GM10266 (cell line): ENCODE data around the gene SCD5.

Source experiments
- DNase-seq: peaks from one replicate; pipeline ENCODE4 v3.0.0; 2012; ENCODE audit errors: extremely low spot score
- TF ChIP-seq, protein P1 (sequence below): IDR thresholded peaks from 2 replicates; pipeline ENCODE4 v1.5.1; 2012; ENCODE audit warnings: mild to moderate bottlenecking, low read depth; ENCODE audit not compliant: control insufficient read depth, insufficient read depth; ENCODE audit errors: missing control alignments

SCD5 gene

DNA sequence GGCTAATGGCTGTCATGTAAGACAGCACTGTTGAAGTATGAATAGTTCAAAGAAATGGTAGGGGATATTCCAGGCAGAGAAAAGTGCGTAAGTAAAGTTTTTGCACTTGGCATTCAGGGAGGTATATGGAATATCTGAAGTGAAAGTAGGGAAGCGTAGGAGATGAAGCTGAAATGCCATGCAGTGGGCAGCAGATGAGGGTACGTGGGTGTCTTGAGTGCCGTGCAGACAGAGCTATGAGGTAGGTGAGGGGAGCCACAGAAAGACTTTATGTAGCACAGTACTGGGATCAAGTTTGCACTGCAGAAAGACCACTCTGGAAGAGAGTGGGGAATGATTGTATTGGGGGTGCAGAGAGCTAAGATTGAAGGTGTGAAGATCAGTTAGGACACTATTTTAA is 5.2 kb upstream of the SCD5 start:
- TF ChIP-seq, protein P1, sequence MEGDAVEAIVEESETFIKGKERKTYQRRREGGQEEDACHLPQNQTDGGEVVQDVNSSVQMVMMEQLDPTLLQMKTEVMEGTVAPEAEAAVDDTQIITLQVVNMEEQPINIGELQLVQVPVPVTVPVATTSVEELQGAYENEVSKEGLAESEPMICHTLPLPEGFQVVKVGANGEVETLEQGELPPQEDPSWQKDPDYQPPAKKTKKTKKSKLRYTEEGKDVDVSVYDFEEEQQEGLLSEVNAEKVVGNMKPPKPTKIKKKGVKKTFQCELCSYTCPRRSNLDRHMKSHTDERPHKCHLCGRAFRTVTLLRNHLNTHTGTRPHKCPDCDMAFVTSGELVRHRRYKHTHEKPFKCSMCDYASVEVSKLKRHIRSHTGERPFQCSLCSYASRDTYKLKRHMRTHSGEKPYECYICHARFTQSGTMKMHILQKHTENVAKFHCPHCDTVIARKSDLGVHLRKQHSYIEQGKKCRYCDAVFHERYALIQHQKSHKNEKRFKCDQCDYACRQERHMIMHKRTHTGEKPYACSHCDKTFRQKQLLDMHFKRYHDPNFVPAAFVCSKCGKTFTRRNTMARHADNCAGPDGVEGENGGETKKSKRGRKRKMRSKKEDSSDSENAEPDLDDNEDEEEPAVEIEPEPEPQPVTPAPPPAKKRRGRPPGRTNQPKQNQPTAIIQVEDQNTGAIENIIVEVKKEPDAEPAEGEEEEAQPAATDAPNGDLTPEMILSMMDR = no peak
- DNase-seq = no peak

DNA sequence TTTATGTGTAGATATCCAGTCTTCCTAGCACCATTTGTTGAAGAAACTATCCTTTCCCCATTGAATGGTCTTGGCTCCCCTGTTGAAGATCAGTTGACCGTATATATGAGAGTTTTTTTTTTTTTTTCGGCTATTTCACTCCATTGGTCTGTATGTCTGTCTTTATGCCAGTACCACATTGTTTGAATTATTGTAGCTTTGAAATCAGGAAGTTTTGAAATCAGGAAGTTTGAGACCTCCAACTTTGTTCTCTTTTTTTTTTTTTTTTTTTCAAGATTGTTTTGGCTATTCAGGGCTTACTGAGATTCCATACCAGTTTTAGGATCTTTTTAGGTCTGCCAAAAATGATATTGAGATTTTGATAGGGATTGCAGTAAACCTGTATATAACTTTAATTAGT is 4.3 kb upstream of the SCD5 start:
- DNase-seq = no peak
- TF ChIP-seq, protein P1 = no peak

DNA sequence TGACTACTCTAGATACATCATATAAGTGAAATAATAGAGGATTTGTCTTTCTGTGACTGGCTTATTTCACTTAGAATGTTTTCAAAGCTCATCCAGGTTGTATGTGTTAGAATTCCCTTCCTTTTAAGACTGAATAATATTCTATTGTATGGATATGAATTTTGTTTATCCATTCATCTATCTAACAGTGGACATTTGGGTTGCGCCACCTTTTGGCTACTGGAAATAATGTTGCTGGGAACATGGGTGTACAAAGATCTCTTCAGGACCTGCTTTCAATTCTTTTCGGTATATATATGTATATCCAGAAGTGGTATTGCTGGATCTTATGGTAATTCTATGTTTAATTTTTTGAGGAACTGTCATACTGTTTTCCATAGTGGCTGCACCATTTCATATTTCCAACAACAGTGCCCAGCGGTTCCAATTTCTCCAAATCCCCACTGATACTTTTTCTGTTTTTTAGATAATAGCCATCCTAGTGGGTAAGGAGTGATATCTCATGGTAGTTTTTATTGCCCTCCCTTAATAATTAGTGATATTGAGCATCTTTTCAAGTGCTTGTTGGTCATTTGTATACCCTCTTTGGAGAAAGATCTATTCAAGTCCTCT is 3.4 kb upstream of the SCD5 start:
- no peak for DNase-seq
- TF ChIP-seq, protein P1 = peak; percentile 30

GRCh38 chr4:82799006-82799881 is 648 bp upstream of the SCD5 start:
- TF ChIP-seq, protein P1 = no peak
- peak; percentile 43 for DNase-seq

DNA sequence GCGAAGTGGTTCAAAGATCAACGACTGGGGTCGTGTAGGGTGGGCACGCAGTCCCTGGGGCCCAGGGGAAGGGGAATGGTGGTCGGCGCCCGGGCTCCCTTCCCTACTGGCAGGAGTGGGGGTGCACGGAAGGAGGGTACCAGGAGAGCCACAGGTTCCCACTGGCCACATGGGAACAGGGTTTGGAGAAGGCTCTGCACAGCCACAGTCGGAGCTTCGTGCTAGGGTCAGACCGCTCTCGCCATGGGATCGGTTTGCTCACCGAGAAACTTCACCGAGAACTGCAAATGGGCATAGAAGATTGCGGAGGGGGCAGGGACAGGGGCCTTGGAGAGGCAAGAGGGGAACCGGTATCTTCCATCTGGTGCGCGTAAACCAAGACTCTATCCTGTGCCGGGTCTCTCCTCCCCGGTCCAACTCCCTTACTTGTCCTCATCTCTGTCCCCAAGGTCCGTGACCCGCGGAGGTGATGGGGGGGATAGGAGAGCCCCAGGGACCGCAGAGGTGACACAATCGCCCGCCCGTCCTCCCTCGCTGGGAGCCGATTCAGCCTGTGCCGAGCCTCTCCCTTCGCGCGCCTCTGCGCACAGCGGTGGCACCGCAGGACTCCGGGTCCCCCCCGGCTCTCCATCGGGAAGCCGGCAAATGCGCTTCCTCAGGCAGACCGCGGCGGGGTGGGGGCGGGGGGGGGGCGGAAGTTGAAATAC is 1.0 kb downstream of the SCD5 start:
- DNase-seq = peak; percentile 38
- TF ChIP-seq, protein P1 = no peak

GRCh38 chr4:82797040-82797404 is 1.6 kb downstream of the SCD5 start:
- no peak for DNase-seq
- TF ChIP-seq, protein P1 = no peak
